ENCODE measurements around the gene SFR1. TPM values are rescaled to one million over a fixed set of nuclear protein-coding genes. Genes with fewer than 3 reads are reported as not detected.

The SFR1 gene, protein sequence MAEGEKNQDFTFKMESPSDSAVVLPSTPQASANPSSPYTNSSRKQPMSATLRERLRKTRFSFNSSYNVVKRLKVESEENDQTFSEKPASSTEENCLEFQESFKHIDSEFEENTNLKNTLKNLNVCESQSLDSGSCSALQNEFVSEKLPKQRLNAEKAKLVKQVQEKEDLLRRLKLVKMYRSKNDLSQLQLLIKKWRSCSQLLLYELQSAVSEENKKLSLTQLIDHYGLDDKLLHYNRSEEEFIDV
- total RNA-seq: 7.6 and 7.8 TPM in 2 replicates

GRCh38 chr10:104121485-104122224 is at the start of gene SFR1:
SFR1 (plus strand) TSS chr10:104122171; CDS start chr10:104122184, 13 bp downstream.

GRCh38 chr10:104085801-104086400 is 36.1 kb upstream of the SFR1 start, which contains the start of gene COL17A1:
COL17A1 (minus strand) TSS chr10:104085880; CDS start chr10:104080673, 5,207 bp downstream.

Other genes starting within 250 kb of the SFR1 start
- gene STN1, start 204.0 kb upstream of the SFR1 start, total RNA-seq: 29.4 and 39.0 TPM in 2 replicates
- gene SLK, start 155.0 kb upstream of the SFR1 start, total RNA-seq: 58.7 and 60.5 TPM in 2 replicates
- gene COL17A1, start 36.3 kb upstream of the SFR1 start, total RNA-seq: 1.2 and 1.6 TPM in 2 replicates
- 0.32 and 0.36 TPM in 2 replicates for gene CFAP43, start 110.2 kb downstream of the SFR1 start, total RNA-seq
- 88.3 and 139 TPM in 2 replicates for gene GSTO1, start 132.7 kb downstream of the SFR1 start, total RNA-seq
- 0.85 and 3.4 TPM in 2 replicates for gene GSTO2, start 147.0 kb downstream of the SFR1 start, total RNA-seq
- 22.9 and 23.1 TPM in 2 replicates for gene ITPRIP, start 216.3 kb downstream of the SFR1 start, total RNA-seq
- 0.49 and 0.81 TPM in 2 replicates for gene CFAP58, start 231.7 kb downstream of the SFR1 start, total RNA-seq

All from hair follicle dermal papilla cell (primary cell).